Renal pelvis (tissue), 4 donors: ENCODE results near the gene HTR3A. TPM values are rescaled to one million over a fixed set of nuclear protein-coding genes. Genes with fewer than 3 reads are reported as not detected.

ENCODE experiments used
- DNase-seq: peaks from one replicate; pipeline ENCODE4 v3.0.0-alpha.2; 2013
- polyA plus RNA-seq, 3 donors: library from polyadenylated mRNA; unstranded; fragments of 120-200 nt; gene quantifications; one replicate each; pipeline ENCODE4 v1.2.1, GENCODE V29; 2013; ENCODE audit not compliant: insufficient read length in 3 of 3

Gene HTR3A
- polyA plus RNA-seq, 3 donors = 0.11 TPM; not detected in 2

DNA sequence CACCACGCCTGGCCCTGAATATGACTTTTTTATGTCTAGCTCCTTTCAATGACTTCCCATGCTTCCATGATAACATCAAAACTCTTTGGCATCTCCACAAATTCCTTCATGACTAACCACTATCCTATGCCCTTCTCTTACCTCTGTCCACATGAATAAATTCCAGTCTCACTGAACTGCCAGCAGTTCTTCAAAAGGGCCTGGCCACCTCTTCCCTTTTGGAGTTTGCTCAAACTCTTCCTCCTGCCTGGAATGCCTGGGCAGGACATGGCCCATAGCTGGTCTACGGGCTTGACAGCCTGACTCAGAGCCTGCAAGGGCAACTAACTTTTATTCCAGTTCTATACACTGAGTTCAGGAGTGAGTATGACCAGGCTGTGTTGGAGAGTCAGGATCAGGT lies 42.8 kb downstream of the HTR3A start:
- DNase-seq = no peak

DNA sequence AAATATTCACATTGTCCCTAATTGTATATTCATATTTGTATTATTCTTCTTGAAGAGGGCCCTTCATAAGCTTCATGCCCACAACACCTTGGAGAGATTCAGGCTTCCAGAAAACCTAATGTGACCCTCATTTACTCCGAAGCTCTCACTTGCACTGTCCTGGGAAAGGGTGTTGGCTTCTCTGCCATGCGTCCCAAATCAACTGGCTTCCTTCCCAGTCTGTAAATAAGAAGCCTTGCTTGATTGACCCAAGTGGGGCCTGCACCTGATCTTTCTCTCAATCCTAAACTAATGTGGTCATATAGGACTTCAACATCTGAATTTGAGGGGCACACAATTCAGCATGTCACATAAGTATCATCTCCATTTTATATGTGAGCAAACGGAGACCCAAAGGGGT lies 44.1 kb downstream of the HTR3A start:
- DNase-seq = no peak

- no peak for DNase-seq
Observed at GRCh38 chr11:114019574-114019973, 44.7 kb downstream of the HTR3A start.

DNA sequence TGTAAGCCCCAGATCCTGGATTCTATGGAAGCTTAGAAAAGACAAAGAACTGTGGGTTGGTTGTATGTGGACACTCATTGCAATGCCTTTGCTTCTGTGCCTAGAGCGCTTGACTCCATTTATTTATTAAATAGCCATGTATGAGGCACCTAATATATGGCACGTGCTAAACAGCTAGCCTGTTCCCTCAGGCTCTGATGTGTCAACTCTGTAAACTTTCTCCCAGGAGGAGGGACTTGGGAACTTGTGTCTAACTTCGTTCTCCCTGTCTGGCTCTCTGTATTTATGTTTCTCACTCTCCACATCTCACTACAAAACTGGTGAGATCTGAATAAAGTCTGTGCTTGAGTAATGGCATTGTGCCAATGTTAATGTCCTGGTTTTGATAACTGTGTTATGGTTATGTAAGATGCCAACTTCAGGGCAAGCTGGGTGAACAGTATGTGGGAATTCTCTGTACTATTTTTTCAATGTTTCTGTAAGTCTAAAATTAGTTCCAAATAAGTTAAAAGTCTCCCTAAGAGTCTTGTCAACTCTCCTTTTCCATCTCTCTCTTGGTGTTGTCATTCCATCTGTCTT lies 50.5 kb downstream of the HTR3A start:
- no peak for DNase-seq

DNA sequence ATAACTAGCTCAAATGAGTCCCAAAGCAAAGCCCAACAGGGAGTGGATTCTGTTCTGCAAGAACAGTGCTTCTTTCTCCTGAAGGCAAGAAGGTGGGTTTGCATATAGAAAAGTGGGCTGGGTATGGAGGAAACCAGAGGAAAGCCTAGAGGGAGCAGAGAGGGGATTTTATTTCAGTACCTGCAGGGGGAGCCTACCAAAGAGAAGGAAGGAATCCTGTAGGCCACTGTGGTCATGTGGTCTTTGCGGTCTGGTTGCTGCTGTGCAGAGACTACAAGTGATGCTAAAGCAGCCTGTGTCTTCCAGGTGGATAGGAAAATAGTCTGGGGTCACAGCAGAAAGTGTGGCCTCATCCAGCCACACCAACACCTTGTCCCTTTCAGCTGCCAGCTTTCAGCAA lies 51.4 kb downstream of the HTR3A start:
- no peak for DNase-seq

- DNase-seq = no peak
Observed at GRCh38 chr11:114027391-114027790, 52.5 kb downstream of the HTR3A start.

- no peak for DNase-seq
Observed at GRCh38 chr11:114027926-114028325, 53.0 kb downstream of the HTR3A start.

DNA sequence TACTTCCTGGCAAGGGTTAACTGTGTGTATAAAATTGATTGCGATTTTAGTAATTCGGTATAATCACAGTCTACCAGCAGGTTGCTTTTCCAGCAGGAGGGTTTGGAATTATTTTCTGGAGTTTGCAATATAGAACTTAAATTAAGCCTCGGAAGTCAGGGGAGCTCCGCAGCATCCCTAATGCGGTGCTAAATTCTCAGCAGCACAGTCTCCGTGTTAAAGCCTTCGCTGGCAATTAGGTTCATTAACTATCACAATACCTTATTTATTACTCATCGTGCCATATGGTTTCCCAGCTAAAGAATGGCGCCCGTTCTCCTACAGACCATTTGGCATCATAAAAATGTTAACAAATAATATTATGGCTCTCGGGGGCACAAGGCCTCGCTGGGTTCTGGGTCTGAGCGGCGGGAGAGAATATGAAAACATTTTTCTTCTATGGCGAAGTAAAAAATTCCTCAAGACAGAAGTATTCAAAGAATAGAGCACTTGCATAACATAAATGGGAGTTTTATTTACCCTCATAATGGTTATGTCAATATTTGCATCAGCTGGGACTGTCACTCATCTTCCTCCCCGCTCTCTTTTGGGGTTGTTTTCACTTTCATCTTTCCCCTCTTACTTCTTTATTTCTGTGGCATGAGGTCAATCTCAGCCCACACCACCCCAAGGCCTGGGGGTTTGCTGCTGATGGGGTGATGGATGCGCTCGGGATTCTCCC lies 56.5 kb downstream of the HTR3A start:
- DNase-seq = no peak

GRCh38 chr11:114031967-114032320 lies 57.0 kb downstream of the HTR3A start:
- DNase-seq = no peak

- DNase-seq = no peak
Observed at GRCh38 chr11:114033066-114033465, 58.2 kb downstream of the HTR3A start.

DNA sequence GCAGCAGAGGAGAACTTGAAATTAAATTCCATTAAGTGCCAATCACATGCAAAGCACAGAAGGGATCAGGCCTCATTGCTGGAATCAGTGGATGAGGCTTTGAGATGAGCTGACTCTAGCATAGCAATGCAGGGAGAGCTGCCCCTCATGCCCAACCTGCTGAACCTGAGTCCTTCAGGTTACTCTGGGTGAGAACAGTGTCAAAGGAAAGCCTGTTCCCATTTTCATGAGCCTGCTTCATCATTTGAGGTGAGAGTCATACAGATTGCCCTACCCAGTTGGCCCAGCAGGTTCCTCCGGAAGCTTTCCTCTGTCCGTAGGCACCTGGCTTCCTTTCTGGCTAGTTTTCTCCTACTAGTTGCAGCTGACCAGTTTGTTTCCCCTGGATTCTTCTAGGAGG lies 58.7 kb downstream of the HTR3A start:
- no peak for DNase-seq

DNA sequence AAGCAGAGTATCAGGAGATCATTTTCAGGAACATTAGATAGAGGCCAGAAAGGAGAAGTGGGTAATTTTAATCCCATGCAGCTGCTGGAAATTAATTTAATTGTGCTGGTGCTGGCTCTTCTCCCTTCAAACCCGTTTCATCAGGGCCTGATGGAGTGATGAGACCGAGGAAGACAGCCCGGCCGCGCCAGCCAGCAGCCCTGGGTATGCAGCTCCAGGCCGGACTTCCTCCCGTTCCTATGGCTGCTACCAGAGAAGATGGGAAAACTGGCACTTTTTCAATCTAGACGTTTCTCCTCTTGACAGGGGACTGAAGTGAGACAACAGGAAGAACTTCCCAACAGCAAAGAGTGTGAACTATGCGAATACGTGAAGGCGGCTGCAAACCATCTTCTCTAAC lies 60.0 kb downstream of the HTR3A start:
- no peak for DNase-seq

GRCh38 chr11:114036147-114036811 lies 61.4 kb downstream of the HTR3A start:
- DNase-seq = peak; percentile 51

DNA sequence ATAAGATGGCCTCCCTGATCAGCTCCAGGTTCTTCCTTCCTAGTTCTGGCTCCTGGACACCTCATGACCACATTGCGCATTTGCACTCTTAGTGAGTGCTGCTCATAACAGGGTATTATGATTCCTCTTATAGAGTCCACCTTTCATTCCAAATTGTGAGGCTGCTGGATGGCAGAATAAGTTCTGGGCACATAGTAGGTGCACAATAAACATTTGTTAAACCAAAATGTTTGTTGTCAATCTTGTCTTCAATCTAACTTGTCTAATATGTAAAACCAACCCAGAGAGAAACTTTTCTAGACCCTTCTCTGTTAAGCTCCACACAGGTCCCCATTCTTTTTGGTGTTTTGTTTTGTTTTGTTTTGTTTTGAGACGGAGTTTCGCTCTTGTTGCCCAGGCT lies 62.0 kb downstream of the HTR3A start:
- DNase-seq = no peak

GRCh38 chr11:114039551-114039950 lies 64.6 kb downstream of the HTR3A start:
- DNase-seq = no peak

Other genes starting within 250 kb of the HTR3A start
- gene ZW10, start 201.4 kb upstream of the HTR3A start, polyA plus RNA-seq = 10 to 100 TPM; 22.5 to 25.3 (median 23.0) TPM
- not detected for gene CLDN25, start 195.3 kb upstream of the HTR3A start, polyA plus RNA-seq
- 10 to 100 TPM; 39.5 to 46.9 (median 40.8) TPM for gene USP28, start 99.5 kb upstream of the HTR3A start, polyA plus RNA-seq
- under 1 TPM; 0.06 to 0.25 (median 0.19) TPM for gene HTR3B, start 70.3 kb upstream of the HTR3A start, polyA plus RNA-seq
- gene ZBTB16, start 84.6 kb downstream of the HTR3A start, polyA plus RNA-seq = 1 to 10 TPM; 1.3 to 2.7 (median 1.3) TPM